ENCODE results near the gene DDX47. TPM values are rescaled to one million over a fixed set of nuclear protein-coding genes. Genes with fewer than 3 reads are reported as not detected.
A peak's percentile ranks its signal among the peaks of the same experiment; 100 is the strongest.

The DDX47 gene
- total RNA-seq, 6 donors from 2014 or later, result 34.0 to 64.0 (median 45.2) TPM

GRCh38 chr12:12870465-12870864 is 57.3 kb downstream of the DDX47 start:
- Histone ChIP-seq H3K27me3 (no peaks in the 10 kb centered on the region), H3K27ac (no peak overlapping the region), H3K4me3 (no peak overlapping the region), H3K36me3 (no peaks in the 10 kb centered on the region), H3K9me3 (no peaks in the 10 kb centered on the region), H3K4me1 (peaks cover 0 to 14% (median 4%) of the 10 kb centered on the region in 4 donors)
- TF ChIP-seq POLR2AphosphoS5 (IDR thresholded peaks at IDR 0.05) (no peak), POLR2A (IDR thresholded peaks at IDR 0.05) (no peak), EP300 (IDR thresholded peaks at IDR 0.05) (no peak), CTCF (IDR thresholded peaks at IDR 0.05) (no peak)
- no peak for ATAC-seq (ENCODE audit: low FRiP score in 2 of 2)
- 93 to 94% methylated on average over 7 of the region's 7 CpGs for WGBS, 2 donors
- DNase-seq, result no peak

GRCh38 chr12:12871587-12872138 is 58.5 kb downstream of the DDX47 start:
- Histone ChIP-seq H3K27ac (peak overlapping the region; percentile 2 to 71 (median 50)), H3K27me3 (no peaks in the 10 kb centered on the region), H3K9me3 (no peaks in the 10 kb centered on the region), H3K4me3 (no peak overlapping the region), H3K36me3 (no peaks in the 10 kb centered on the region), H3K4me1 (peaks cover 0 to 14% (median 4%) of the 10 kb centered on the region in 4 donors)
- no peak for ATAC-seq (ENCODE audit: low FRiP score in 2 of 2)
- TF ChIP-seq CTCF (IDR thresholded peaks at IDR 0.05) (no peak), EP300 (IDR thresholded peaks at IDR 0.05) (no peak), POLR2A (IDR thresholded peaks at IDR 0.05) (no peak), POLR2AphosphoS5 (IDR thresholded peaks at IDR 0.05) (no peak)
- WGBS, 2 donors, result 91 to 93% methylated on average over 6 of the region's 6 CpGs
- DNase-seq, result no peak

- peak in 1 of 2 donors; percentile 66 for DNase-seq
- H3K27ac ChIP-seq, result peak overlapping the region; percentile 2 to 71 (median 50)
- H3K27me3 ChIP-seq, result no peaks in the 10 kb centered on the region
- 57 to 73% methylated on average over 10 of the region's 10 CpGs for WGBS, 2 donors
- no peaks in the 10 kb centered on the region for H3K36me3 ChIP-seq
- peaks cover 0 to 14% (median 4%) of the 10 kb centered on the region in 4 donors for H3K4me1 ChIP-seq
- H3K9me3 ChIP-seq, result no peaks in the 10 kb centered on the region
- TF ChIP-seq CTCF (IDR thresholded peaks at IDR 0.05) (no peak), POLR2A (IDR thresholded peaks at IDR 0.05) (peak in 1 of 4 donors; percentile 18), EP300 (IDR thresholded peaks at IDR 0.05) (peak in 3 of 4 donors; percentile 10 to 32 (median 20)), POLR2AphosphoS5 (IDR thresholded peaks at IDR 0.05) (peak in 1 of 2 donors; percentile 20)
- ATAC-seq (ENCODE audit: low FRiP score in 2 of 2), result peak; percentile 41 to 94
- H3K4me3 ChIP-seq, result no peak overlapping the region
Observed at GRCh38 chr12:12872139-12872933, 59.2 kb downstream of the DDX47 start.

- WGBS, 2 donors, result 77 to 95% methylated on average over 2 of the region's 2 CpGs
- Histone ChIP-seq H3K4me3 (no peak overlapping the region), H3K27me3 (no peaks in the 10 kb centered on the region), H3K27ac (peak overlapping the region in 3 of 4 donors; percentile 2 to 71 (median 64)), H3K4me1 (peaks cover 0 to 14% (median 4%) of the 10 kb centered on the region in 4 donors), H3K9me3 (no peaks in the 10 kb centered on the region), H3K36me3 (no peaks in the 10 kb centered on the region)
- no peak for DNase-seq
- peak in 1 of 2 donors; percentile 3 for ATAC-seq (ENCODE audit: low FRiP score in 2 of 2)
- TF ChIP-seq CTCF (IDR thresholded peaks at IDR 0.05), result no peak
- no peak for TF ChIP-seq EP300 (IDR thresholded peaks at IDR 0.05)
- no peak for TF ChIP-seq POLR2AphosphoS5 (IDR thresholded peaks at IDR 0.05)
- no peak for TF ChIP-seq POLR2A (IDR thresholded peaks at IDR 0.05)
Observed at GRCh38 chr12:12872934-12873275, 59.8 kb downstream of the DDX47 start.
